GM18505 (cell line): ENCODE data around the gene KPNA2.
"Not testable (repeated sequence)": the region's sequence is repeated elsewhere in the genome, so short reads cannot be mapped to it uniquely, and the experiment has no call there.

Source experiments
- ATAC-seq: cut with Tn5 transposase; IDR thresholded peaks from one replicate; pipeline ENCODE4 v1.9.1; 2021; ENCODE audit not compliant: unreplicated experiment
- POLR2A ChIP-seq: IDR thresholded peaks from 4 replicates; pipeline ENCODE4 v1.6.1; 2011; ENCODE audit warnings: borderline replicate concordance; ENCODE audit not compliant: insufficient read depth, insufficient read length; ENCODE audit errors: extremely low read depth

The KPNA2 gene

GRCh38 chr17:68013385-68013784, 22.1 kb upstream of the KPNA2 start:
- TF ChIP-seq POLR2A: no peak

GRCh38 chr17:68015081-68015723, 20.3 kb upstream of the KPNA2 start:
- no peak for ATAC-seq
- TF ChIP-seq POLR2A: no peak

More at GRCh38 chr17:68013385-68013784, 22.1 kb upstream of the KPNA2 start:
- ATAC-seq: no peak

- ATAC-seq: no peak
- TF ChIP-seq POLR2A: no peak
These were observed 18.7 kb upstream of the KPNA2 start for GRCh38 chr17:68016838-68017237.

- not testable (repeated sequence) for ATAC-seq
These were observed 17.0 kb upstream of the KPNA2 start for GRCh38 chr17:68018493-68018892.

GRCh38 chr17:68019336-68019674, 16.2 kb upstream of the KPNA2 start:
- no peak for ATAC-seq

GRCh38 chr17:68019675-68020408, 15.7 kb upstream of the KPNA2 start:
- ATAC-seq: peak; percentile 92

More at GRCh38 chr17:68019336-68019674, 16.2 kb upstream of the KPNA2 start:
- TF ChIP-seq POLR2A: no peak

GRCh38 chr17:68020409-68020756, 15.2 kb upstream of the KPNA2 start:
- ATAC-seq: no peak
- no peak for TF ChIP-seq POLR2A

More at GRCh38 chr17:68019675-68020408, 15.7 kb upstream of the KPNA2 start:
- TF ChIP-seq POLR2A: peak; percentile 87

GRCh38 chr17:68020791-68021190, 14.7 kb upstream of the KPNA2 start:
- ATAC-seq: not testable (repeated sequence)

- no peak for ATAC-seq
These were observed 13.6 kb upstream of the KPNA2 start for GRCh38 chr17:68021963-68022362.

GRCh38 chr17:68022547-68022946, 13.0 kb upstream of the KPNA2 start:
- not testable (repeated sequence) for ATAC-seq

More at GRCh38 chr17:68021963-68022362, 13.6 kb upstream of the KPNA2 start:
- no peak for TF ChIP-seq POLR2A

- TF ChIP-seq POLR2A: no peak
- ATAC-seq: no peak
These were observed 5.9 kb upstream of the KPNA2 start for GRCh38 chr17:68029512-68030215.

- ATAC-seq: no peak
- no peak for TF ChIP-seq POLR2A
These were observed 1.7 kb upstream of the KPNA2 start for GRCh38 chr17:68033636-68034451.

GRCh38 chr17:68034452-68034776, 1.1 kb upstream of the KPNA2 start:
- no peak for ATAC-seq
- no peak for TF ChIP-seq POLR2A
